HuH-7 (cell line): ENCODE results near the gene VSTM4.

Experiments
- DNase-seq: peaks from one replicate; pipeline ENCODE4 v3.0.0; 2011; ENCODE audit warnings: low spot score

Gene VSTM4, protein sequence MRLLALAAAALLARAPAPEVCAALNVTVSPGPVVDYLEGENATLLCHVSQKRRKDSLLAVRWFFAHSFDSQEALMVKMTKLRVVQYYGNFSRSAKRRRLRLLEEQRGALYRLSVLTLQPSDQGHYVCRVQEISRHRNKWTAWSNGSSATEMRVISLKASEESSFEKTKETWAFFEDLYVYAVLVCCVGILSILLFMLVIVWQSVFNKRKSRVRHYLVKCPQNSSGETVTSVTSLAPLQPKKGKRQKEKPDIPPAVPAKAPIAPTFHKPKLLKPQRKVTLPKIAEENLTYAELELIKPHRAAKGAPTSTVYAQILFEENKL

GRCh38 chr10:49115015-49115795, at the start of gene VSTM4:
Gene VSTM4 (minus strand): TSS chr10:49115522. CDS start chr10:49115485, 37 bp downstream.
- DNase-seq, result no peak

GRCh38 chr10:49164559-49165188, 49.4 kb upstream of the VSTM4 start:
- DNase-seq, result peak; percentile 28

DNA sequence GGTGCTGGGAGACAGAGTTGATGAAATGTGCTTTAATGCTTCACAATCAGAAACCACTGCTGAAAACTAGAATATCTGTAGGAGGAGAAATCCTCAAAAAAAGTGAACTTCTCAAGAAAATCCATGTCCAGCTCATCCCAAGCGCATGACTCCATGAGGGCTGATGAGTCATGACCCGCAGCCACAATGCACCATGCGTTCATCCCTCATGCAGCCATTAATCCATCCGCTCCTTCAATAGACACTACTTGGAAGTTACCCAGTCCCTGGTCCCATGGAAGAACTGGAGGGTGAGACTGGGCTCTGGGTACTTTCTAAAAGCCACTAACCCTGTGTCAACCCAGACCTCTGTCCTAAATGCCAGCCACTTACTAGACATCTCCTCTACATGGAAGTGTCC, 48.4 kb upstream of the VSTM4 start:
- no peak for DNase-seq

DNA sequence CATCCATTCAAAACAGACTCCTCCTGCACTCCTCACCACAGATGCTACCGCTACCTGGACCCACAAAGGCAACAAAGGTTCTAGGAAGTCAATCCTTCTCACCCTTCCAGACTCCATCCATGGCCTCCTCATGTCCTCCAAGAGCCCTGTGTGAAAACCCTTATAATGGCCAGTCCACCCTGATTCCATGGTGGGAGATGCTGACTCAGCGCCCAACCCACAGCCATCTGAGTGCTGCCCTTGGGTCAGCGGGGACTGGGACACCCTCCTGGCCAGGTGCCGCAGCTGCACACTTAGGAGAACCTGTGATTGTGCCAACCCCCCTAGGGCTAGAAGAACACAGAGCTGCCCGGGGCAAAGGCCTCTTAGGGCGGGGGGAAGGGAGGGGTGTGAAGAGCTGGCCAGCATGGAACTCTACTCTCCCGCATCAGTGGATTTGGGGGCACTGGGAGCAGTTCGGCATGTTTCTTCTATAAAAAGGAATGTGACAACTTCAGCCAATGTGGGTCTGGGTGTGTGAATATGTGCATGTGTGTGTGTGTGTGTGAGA, 47.5 kb upstream of the VSTM4 start:
- DNase-seq, result no peak

DNA sequence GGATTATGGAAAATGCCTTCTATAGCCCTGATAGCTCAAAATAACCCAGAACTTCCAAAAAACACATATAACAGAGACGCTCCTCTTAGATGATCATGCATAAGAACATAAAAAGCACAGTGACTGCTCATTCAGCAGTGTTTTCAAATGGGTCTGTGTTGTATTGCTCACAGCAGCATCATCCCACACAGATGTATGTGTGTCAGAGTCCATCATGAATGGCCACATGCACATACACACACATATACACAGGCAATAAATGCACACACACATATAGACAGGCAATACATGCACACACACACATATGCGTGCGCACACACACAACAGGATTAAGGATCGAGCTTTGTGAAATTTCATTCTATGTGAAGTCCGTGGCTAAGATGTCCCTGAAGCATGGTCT, 46.7 kb upstream of the VSTM4 start:
- no peak for DNase-seq

DNA sequence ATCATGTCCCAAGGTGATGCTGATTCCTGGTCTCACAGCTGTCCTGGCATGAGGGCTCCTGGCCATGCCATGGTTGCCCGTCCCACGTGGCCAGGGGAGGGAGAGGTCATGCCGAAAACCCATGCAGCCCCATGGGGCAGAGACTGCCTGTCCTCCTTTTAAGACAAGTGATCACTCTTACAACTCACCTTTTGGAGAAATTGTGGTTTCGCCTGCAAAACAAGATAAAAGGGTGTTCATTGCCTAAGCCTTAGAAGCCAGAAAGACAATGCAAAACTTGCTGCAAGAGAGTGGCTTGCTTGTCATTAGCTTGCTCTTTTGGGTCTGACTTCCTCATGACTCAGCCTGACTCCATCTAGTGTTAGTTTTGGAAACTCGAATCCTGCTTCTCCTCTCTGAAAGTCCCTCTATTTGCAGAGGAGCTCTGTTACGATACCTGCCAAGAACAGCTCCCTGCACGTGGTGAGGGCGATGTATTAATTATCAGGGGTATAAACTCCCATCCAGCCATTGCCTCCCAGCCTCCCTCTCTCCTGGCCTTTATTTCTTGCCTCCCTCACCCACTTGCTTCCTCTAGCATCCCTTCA, 46.2 kb upstream of the VSTM4 start:
- no peak for DNase-seq

DNA sequence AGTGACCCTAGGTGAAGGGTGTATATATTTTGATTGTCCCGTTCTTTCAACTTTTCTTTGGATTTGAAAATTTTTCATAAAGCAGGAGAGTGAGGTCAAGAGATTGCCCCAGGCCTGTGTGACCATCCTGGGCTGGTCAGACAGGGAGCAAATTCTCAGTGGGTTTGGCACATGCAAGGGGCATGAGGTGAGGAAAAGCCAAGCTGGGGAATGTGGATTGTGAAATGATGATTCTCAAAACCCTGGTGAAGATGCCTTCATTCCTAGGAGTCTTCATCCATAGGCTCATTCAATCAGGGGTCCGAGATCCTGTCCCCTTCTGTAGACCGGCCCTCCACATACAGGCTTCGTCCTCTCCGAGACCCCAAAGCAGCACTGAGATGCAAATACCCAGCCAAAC, 45.5 kb upstream of the VSTM4 start:
- DNase-seq, result no peak

DNA sequence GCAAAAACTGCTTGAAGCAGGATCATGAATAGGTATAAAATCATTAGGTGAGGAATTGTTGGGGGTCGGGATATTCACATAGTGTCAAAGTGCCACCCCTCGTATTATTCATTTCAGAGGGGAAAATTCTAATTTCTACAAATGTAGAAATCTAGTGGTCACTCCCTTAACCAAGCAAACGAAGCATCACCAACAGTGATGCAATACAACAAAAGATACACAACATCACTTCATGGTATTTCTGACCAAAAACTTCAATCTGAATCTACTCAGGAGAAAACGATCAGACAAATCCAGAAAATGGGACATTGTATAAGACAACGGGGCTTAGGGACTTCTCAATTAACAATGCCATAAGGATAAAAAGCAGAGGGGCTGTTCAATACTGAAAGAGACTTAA, 44.8 kb upstream of the VSTM4 start:
- no peak for DNase-seq

DNA sequence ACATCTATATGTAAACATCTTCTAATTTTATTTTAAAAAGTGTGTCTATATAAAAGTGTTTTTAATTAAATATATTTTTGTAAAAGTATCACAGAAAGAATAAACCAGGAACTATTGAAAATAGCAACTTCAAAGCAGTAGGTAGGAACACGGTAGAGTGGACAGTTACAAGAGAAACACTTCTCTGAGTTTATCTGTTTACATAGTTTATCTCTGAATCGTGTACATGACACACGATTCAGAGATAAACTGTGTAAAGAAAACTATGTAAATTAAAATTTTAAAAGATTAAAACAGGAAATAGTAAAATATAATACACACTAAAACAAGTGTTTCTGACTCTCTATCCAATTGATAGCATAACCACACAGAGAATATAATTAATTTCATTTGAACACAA, 43.6 kb upstream of the VSTM4 start:
- no peak for DNase-seq

GRCh38 chr10:49158404-49158803, 43.1 kb upstream of the VSTM4 start:
- no peak for DNase-seq

DNA sequence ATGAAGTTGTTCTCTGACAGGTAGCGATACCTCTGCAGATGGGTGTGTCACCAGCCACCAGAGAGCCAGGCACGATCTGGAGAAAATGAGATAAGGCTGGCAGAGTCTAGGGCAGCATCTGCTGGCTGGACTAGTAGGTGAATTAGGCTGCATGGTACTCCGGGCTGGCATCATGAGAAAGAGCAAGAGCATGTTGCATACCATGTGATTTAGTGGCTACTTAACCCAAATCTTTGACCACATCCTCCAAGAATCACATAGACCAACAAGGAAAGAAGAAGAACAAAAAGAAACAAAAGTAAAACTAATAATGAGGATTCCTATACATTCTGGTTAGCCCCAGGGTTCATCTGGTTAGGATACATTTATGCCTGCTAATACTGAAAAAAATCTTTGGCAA, 41.9 kb upstream of the VSTM4 start:
- DNase-seq, result no peak

DNA sequence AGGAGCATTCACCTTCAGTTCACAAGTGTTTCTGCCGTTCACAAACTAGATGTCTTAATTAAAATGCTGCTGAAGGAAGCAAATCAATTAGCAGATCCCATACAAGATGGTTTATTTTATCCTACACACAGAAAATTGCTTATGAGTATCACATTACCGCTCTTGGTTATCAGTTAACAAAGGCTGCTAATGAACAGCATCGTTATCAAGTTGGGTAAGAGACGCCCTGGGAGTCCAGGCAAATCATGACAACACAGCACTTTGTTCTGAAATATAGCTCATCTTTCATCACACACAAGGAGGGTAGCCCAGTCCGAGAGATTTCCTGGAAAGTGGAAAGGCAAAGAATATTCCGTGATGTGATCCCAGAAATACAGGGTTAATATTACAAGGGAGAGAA, 39.3 kb upstream of the VSTM4 start:
- no peak for DNase-seq

DNA sequence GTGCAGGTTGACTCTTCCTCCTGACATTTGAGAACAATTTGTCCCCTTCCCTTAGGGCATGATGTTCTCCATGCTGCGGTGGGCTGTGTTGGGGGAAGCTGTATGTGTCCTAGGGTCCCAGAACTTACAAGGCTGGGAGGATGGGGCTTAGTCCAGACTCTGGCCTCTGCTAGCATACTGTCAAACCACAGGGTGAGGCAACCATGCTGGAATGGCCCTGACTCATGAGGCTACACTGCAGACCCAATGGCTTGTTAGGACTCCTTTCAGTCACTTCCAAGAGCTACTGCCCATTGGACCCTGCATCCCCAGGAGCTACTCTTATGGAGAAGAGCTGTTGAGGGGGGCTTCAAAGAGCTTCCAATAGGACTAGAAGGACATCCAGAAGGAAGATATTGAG, 38.6 kb upstream of the VSTM4 start:
- no peak for DNase-seq

DNA sequence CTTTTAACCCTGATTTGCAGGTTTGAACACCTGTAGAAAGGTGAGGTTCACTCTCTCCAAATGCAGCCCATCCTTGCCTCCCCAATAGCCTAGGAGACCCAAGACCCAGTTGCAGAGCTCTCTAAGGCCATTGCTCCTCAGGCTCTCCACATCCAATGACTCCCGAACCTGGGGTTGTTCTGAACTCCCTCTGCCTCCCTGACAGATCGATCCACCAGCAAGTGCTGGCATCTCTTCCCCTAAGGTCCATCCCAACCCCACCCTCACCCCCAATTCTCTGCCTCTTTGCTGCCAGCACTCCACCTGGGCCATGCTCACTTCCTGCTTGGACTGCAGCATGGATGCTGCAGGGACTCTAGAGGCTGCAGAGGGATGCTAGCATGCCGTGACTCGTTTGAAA, 37.8 kb upstream of the VSTM4 start:
- DNase-seq, result no peak

DNA sequence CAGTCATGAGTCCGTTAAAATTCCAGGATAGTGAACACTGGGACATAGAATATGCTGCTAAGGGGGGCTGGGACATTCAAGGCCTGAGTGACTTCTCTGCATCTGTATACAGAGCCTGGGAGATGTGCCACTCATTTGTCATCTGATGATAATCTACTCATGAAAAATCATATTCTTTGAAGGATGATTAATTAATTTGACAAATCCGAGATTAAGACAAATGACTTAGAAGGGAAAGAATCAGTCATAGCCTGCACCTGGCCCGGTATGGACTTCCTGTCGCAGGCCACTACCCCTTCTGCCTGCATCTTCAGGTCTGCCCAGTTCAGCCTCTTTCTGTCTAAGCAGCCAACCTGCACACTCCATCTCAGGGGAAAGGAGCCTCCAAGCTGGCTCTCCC, 37.3 kb upstream of the VSTM4 start:
- DNase-seq, result no peak

DNA sequence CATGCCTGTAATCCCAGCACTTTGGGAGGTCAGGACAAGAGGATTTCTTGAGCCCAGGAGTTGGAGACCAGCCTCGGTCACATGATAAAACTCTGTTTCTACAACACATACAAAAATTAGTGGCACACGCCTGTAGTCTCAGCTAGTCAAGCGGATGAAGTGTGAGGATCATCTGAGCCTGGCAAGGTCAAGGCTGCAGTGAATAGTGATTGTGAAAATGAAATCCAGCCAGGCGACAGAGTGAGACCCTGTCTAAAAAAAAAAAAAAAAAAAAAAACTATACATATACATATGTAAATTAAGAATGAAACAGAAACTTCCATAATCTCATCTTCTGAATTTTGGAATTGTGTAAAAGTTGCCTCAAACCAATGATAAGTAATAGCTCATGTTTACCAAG, 36.7 kb upstream of the VSTM4 start:
- no peak for DNase-seq

- DNase-seq, result no peak
Observed at GRCh38 chr10:49151481-49151880, 36.2 kb upstream of the VSTM4 start.

DNA sequence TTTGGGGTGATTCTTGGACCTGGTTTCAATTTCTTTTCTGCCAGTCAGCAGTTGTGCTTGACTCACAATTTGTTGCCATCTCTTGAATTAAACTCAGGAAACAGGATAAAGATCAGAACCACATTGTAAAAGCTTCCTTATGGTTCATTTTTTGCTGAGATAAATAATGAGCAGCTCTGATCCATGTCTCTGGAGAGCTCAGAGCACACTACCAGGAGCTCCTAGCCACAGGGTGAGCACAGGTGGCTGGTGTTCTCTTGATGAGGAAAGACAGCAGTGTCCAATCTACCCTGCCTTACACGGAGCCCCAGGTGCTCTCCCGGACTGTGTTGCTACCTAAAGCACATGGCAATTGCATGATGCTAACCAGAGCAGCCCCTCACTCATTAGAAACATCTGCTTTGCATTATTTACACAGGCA, 35.7 kb upstream of the VSTM4 start:
- no peak for DNase-seq

GRCh38 chr10:49150426-49150825, 35.1 kb upstream of the VSTM4 start:
- no peak for DNase-seq

DNA sequence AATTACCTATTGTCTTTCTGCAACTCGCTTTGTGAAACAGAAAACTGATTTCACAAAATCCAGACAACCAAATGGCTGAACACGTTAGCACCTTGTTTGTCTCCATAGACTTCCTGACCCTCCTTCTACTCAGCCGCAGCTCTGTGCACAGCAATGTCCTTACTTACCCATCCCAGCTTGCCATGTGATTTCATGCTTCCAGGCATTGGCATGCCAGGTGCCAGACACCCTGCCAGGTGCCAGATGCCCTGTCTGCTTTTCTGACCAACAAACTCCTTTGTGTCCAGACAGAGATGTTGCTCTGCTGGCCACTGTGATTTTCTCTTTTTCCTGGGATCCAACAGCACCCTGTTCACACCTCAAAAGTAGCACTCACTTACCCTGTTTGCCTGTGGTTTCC, 34.6 kb upstream of the VSTM4 start:
- no peak for DNase-seq

DNA sequence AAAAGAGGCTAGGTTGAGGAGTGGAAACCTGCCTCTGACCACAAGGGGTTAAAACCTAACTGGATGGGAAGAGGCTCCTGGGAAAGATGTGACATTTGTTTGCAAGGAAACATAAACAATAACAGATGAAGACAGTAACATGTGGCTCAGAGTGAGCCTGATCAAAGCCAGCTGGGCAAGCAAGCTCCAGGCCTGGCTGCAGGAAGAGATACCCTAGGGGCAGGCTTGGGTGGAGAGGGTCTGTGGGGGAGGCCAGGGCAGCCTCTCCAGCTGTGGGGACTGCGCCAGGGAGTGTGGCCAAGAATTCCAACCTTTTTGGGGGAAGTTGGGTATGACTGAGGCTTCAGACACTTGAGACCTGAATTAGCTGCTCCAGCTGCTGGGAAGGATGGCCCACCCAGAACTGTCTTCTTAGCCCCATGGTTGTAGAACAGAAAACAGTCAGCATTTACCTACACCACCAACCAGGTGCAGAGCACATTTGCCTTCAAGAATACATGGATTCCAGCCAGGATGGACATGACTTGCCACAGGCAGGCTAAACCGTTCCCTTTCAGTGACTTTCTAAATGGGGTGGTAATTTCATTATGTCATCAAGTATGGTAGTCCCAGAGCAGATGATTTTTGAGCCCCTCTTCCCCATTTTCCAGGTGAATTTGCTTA, 28.9 kb upstream of the VSTM4 start:
- DNase-seq, result no peak

DNA sequence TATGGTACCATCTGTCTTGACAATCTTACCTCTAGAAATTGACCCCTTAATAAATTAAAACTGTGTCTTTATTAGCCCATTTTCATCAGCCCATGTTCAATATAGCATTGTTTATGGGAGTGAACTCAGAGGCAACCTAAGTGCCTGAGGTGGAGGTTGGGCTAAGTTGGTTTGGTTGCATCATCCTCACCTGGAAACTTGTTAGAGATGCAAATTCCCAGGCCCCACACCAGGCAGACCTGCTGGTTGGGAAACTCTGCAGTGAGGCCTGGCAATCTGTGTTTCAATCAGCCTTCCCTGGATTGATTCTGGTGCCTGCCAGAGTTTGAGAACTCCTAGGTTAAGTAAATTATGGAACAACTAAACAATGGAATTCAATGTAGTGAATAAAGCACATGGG, 27.9 kb upstream of the VSTM4 start:
- DNase-seq, result no peak
